ENCODE data around the gene TFPT.
"Not testable (repeated sequence)": the region's sequence is repeated elsewhere in the genome, so short reads cannot be mapped to it uniquely, and the experiment has no call there.

TFPT gene

GRCh38 chr19:54100561-54100960 lies 14.9 kb downstream of the TFPT start, which contains the start of gene OSCAR:
Gene OSCAR (minus strand): TSS chr19:54100803. CDS start chr19:54100792, 11 bp downstream.
- no peak within 1 kb of the TSS for H3K27ac ChIP-seq (ENCODE audit: low read length)
- no peak within 1 kb of the TSS for H3K4me3 ChIP-seq (ENCODE audit: low read length)
- no peaks in the 10 kb centered on the region for H3F3A ChIP-seq (ENCODE audit: insufficient read depth, low read length)
- TF ChIP-seq EZH2phosphoT487 (IDR thresholded peaks at IDR 0.05; ENCODE audit: low read length): no peak
- no peak for TF ChIP-seq CTCF (IDR thresholded peaks at IDR 0.05; ENCODE audit: low read length)
- TF ChIP-seq EZH2 (optimal IDR thresholded peaks at IDR 0.05; ENCODE audit: low read depth, low read length): no peak
- H3K9me3 ChIP-seq (replicated peaks; ENCODE audit: insufficient read depth, low read length): no peaks in the 10 kb centered on the region
- H3K9me2 ChIP-seq (replicated peaks; ENCODE audit: insufficient read depth, low read length): no peaks in the 10 kb centered on the region
- H3K27me3 ChIP-seq (replicated peaks; ENCODE audit: insufficient read depth, low read length): peaks cover 22% of the 10 kb centered on the region
- DNase-seq: no peak
- no peak within 1 kb of the TSS for H2AFZ ChIP-seq (ENCODE audit: low read length)
- peaks cover 28% of the 10 kb centered on the region for H3K79me2 ChIP-seq (ENCODE audit: low read length)
- H3K4me1 ChIP-seq (ENCODE audit: low read length): no peaks in the 10 kb centered on the region
- H3K4me2 ChIP-seq (ENCODE audit: low read depth, low read length): no peak within 1 kb of the TSS
- no peaks in the 10 kb centered on the region for H4K20me1 ChIP-seq (ENCODE audit: insufficient read depth, low read length)
- no peak within 1 kb of the TSS for H3K9ac ChIP-seq (ENCODE audit: low read length)
- no peaks in the 10 kb centered on the region for H3K36me3 ChIP-seq (replicated peaks; ENCODE audit: insufficient read depth, low read length)

GRCh38 chr19:54099903-54100255 lies 15.6 kb downstream of the TFPT start:
- H3K9me2 ChIP-seq (replicated peaks; ENCODE audit: insufficient read depth, low read length); H3F3A ChIP-seq (ENCODE audit: insufficient read depth, low read length); H3K4me2 ChIP-seq (ENCODE audit: low read depth, low read length); H4K20me1 ChIP-seq (ENCODE audit: insufficient read depth, low read length); DNase-seq; H3K36me3 ChIP-seq (replicated peaks; ENCODE audit: insufficient read depth, low read length); H3K9me3 ChIP-seq (replicated peaks; ENCODE audit: insufficient read depth, low read length); H3K27ac ChIP-seq (ENCODE audit: low read length); H3K9ac ChIP-seq (ENCODE audit: low read length); H3K4me1 ChIP-seq (ENCODE audit: low read length); H2AFZ ChIP-seq (ENCODE audit: low read length); H3K4me3 ChIP-seq (ENCODE audit: low read length): not testable (repeated sequence)
- peaks cover 22% of the 10 kb centered on the region for H3K27me3 ChIP-seq (replicated peaks; ENCODE audit: insufficient read depth, low read length)
- H3K79me2 ChIP-seq (ENCODE audit: low read length): peaks cover 22% of the 10 kb centered on the region

GRCh38 chr19:54099190-54099902 lies 16.1 kb downstream of the TFPT start:
- no peak overlapping the region for H3K9ac ChIP-seq (ENCODE audit: low read length)
- TF ChIP-seq EZH2phosphoT487 (IDR thresholded peaks at IDR 0.05; ENCODE audit: low read length) (no peak), EZH2 (optimal IDR thresholded peaks at IDR 0.05; ENCODE audit: low read depth, low read length) (no peak), CTCF (IDR thresholded peaks at IDR 0.05; ENCODE audit: low read length) (no peak)

GRCh38 chr19:54096617-54097106 lies 18.8 kb downstream of the TFPT start:
- Histone ChIP-seq H3K79me2 (ENCODE audit: low read length) (no peaks in the 10 kb centered on the region), H3K4me2 (ENCODE audit: low read depth, low read length) (no peak overlapping the region; the same call in 1 of the 2 replicates), H3K27me3 (replicated peaks; ENCODE audit: insufficient read depth, low read length) (peaks cover 25% of the 10 kb centered on the region), H3K4me3 (ENCODE audit: low read length) (no peak overlapping the region; the same call in 1 of the 2 replicates), H3K4me1 (ENCODE audit: low read length) (no peaks in the 10 kb centered on the region), H3K9me3 (replicated peaks; ENCODE audit: insufficient read depth, low read length) (no peaks in the 10 kb centered on the region), H2AFZ (ENCODE audit: low read length) (peak overlapping the region; percentile 51; the same call in 1 of the 2 replicates), H3K27ac (ENCODE audit: low read length) (no peak overlapping the region), H3K9me2 (replicated peaks; ENCODE audit: insufficient read depth, low read length) (no peaks in the 10 kb centered on the region), H3F3A (ENCODE audit: insufficient read depth, low read length) (no peaks in the 10 kb centered on the region), H4K20me1 (ENCODE audit: insufficient read depth, low read length) (no peaks in the 10 kb centered on the region), H3K36me3 (replicated peaks; ENCODE audit: insufficient read depth, low read length) (no peaks in the 10 kb centered on the region), H3K9ac (ENCODE audit: low read length) (no peak overlapping the region)
- DNase-seq: no peak
- TF ChIP-seq EZH2 (optimal IDR thresholded peaks at IDR 0.05; ENCODE audit: low read depth, low read length) (no peak), EZH2phosphoT487 (IDR thresholded peaks at IDR 0.05; ENCODE audit: low read length) (no peak)

More at GRCh38 chr19:54099190-54099902, 16.1 kb downstream of the TFPT start:
- H3F3A ChIP-seq (ENCODE audit: insufficient read depth, low read length): no peaks in the 10 kb centered on the region
- H3K27me3 ChIP-seq (replicated peaks; ENCODE audit: insufficient read depth, low read length): peaks cover 22% of the 10 kb centered on the region
- H3K36me3 ChIP-seq (replicated peaks; ENCODE audit: insufficient read depth, low read length): no peaks in the 10 kb centered on the region
- H3K9me3 ChIP-seq (replicated peaks; ENCODE audit: insufficient read depth, low read length): no peaks in the 10 kb centered on the region
- no peak for DNase-seq
- no peak overlapping the region for H3K4me3 ChIP-seq (ENCODE audit: low read length)
- no peaks in the 10 kb centered on the region for H4K20me1 ChIP-seq (ENCODE audit: insufficient read depth, low read length)
- no peak overlapping the region for H3K27ac ChIP-seq (ENCODE audit: low read length)
- no peak overlapping the region for H3K4me2 ChIP-seq (ENCODE audit: low read depth, low read length)
- H2AFZ ChIP-seq (ENCODE audit: low read length): no peak overlapping the region
- peaks cover 17% of the 10 kb centered on the region for H3K79me2 ChIP-seq (ENCODE audit: low read length)
- no peaks in the 10 kb centered on the region for H3K4me1 ChIP-seq (ENCODE audit: low read length)
- H3K9me2 ChIP-seq (replicated peaks; ENCODE audit: insufficient read depth, low read length): no peaks in the 10 kb centered on the region

GRCh38 chr19:54095859-54096616 lies 19.4 kb downstream of the TFPT start:
- H3K27me3 ChIP-seq (replicated peaks; ENCODE audit: insufficient read depth, low read length): peaks cover 25% of the 10 kb centered on the region
- not testable (repeated sequence) for H3K27ac ChIP-seq (ENCODE audit: low read length); H3K9me3 ChIP-seq (replicated peaks; ENCODE audit: insufficient read depth, low read length); H3K9ac ChIP-seq (ENCODE audit: low read length); H3K4me1 ChIP-seq (ENCODE audit: low read length); H3K79me2 ChIP-seq (ENCODE audit: low read length); H3K36me3 ChIP-seq (replicated peaks; ENCODE audit: insufficient read depth, low read length); H4K20me1 ChIP-seq (ENCODE audit: insufficient read depth, low read length); DNase-seq; H3K9me2 ChIP-seq (replicated peaks; ENCODE audit: insufficient read depth, low read length); H3F3A ChIP-seq (ENCODE audit: insufficient read depth, low read length); H3K4me3 ChIP-seq (ENCODE audit: low read length); H2AFZ ChIP-seq (ENCODE audit: low read length); H3K4me2 ChIP-seq (ENCODE audit: low read depth, low read length)
